ENCODE measurements around the gene CMTM1.
A peak's percentile ranks its signal among the peaks of the same experiment; 100 is the strongest.

GRCh38 chr16:66604376-66605176 is 38.3 kb downstream of the CMTM1 start, which contains the start of gene CMTM3:
- TF ChIP-seq EZH2phosphoT487 (IDR thresholded peaks at IDR 0.05; ENCODE audit: borderline replicate concordance, low read length): no peak
- TF ChIP-seq, protein P1, sequence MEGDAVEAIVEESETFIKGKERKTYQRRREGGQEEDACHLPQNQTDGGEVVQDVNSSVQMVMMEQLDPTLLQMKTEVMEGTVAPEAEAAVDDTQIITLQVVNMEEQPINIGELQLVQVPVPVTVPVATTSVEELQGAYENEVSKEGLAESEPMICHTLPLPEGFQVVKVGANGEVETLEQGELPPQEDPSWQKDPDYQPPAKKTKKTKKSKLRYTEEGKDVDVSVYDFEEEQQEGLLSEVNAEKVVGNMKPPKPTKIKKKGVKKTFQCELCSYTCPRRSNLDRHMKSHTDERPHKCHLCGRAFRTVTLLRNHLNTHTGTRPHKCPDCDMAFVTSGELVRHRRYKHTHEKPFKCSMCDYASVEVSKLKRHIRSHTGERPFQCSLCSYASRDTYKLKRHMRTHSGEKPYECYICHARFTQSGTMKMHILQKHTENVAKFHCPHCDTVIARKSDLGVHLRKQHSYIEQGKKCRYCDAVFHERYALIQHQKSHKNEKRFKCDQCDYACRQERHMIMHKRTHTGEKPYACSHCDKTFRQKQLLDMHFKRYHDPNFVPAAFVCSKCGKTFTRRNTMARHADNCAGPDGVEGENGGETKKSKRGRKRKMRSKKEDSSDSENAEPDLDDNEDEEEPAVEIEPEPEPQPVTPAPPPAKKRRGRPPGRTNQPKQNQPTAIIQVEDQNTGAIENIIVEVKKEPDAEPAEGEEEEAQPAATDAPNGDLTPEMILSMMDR (IDR thresholded peaks at IDR 0.05; ENCODE audit: low read depth, low read length, poor library complexity, severe bottlenecking): peak; percentile 62
